ENCODE measurements around the gene RPP40.
"Not testable (repeated sequence)": the region's sequence is repeated elsewhere in the genome, so short reads cannot be mapped to it uniquely, and the experiment has no call there.

Gene RPP40

GRCh38 chr6:5006222-5006621, 2.4 kb upstream of the RPP40 start:
- Histone ChIP-seq H3K79me2 (ENCODE audit: insufficient read depth, low read length) (0 out of 2 replicates have a peak, but pooled peaks cover 2% of the 10 kb centered on the region), H3K36me3 (ENCODE audit: insufficient read depth, low read length) (peaks cover 7% of the 10 kb centered on the region), H4K20me1 (ENCODE audit: insufficient read depth, low read length) (no peaks in the 10 kb centered on the region), H3K9me3 (ENCODE audit: insufficient read depth, low read length, severe bottlenecking) (no peaks in the 10 kb centered on the region), H3K27ac (ENCODE audit: low read length) (no peak overlapping the region), H3K9ac (ENCODE audit: low read depth, low read length) (no peak overlapping the region), H3K4me2 (ENCODE audit: insufficient read depth, low read length) (no peak overlapping the region), H3K4me3 (ENCODE audit: low read depth in 1 of 2, low read length in 2 of 2) (no peak overlapping the region), H3K4me1 (ENCODE audit: insufficient read depth, low read length) (peaks cover 20% of the 10 kb centered on the region), H3K27me3 (ENCODE audit: insufficient read depth, low read length, poor library complexity) (no peaks in the 10 kb centered on the region), H2AFZ (ENCODE audit: low read depth, low read length) (no peak overlapping the region)
- ATAC-seq (ENCODE audit: insufficient read depth, low read depth) (no peak), DNase-seq (no peak)
- TF ChIP-seq CTCF (IDR thresholded peaks at IDR 0.05; ENCODE audit: borderline replicate concordance, extremely low read depth, low read length, poor library complexity, severe bottlenecking): no peak
- no peak for TF ChIP-seq EZH2 (IDR thresholded peaks at IDR 0.05; ENCODE audit: borderline replicate concordance, low read depth, low read length, severe bottlenecking)

- DNase-seq; H3K27me3 ChIP-seq (ENCODE audit: insufficient read depth, low read length, poor library complexity); H3K79me2 ChIP-seq (ENCODE audit: insufficient read depth, low read length); H3K9me3 ChIP-seq (ENCODE audit: insufficient read depth, low read length, severe bottlenecking); H3K4me3 ChIP-seq (ENCODE audit: low read depth in 1 of 2, low read length in 2 of 2); H3K27ac ChIP-seq (ENCODE audit: low read length); H4K20me1 ChIP-seq (ENCODE audit: insufficient read depth, low read length); ATAC-seq (ENCODE audit: insufficient read depth, low read depth); H3K9ac ChIP-seq (ENCODE audit: low read depth, low read length): not testable (repeated sequence)
- peak overlapping the region; percentile 72 for H3K4me2 ChIP-seq (ENCODE audit: insufficient read depth, low read length)
- peaks cover 15% of the 10 kb centered on the region for H3K36me3 ChIP-seq (ENCODE audit: insufficient read depth, low read length)
- H2AFZ ChIP-seq (ENCODE audit: low read depth, low read length): peak overlapping the region; percentile 92; the same call in 1 of the 2 replicates
- H3K4me1 ChIP-seq (ENCODE audit: insufficient read depth, low read length): peaks cover 20% of the 10 kb centered on the region
These were observed 1.2 kb upstream of the RPP40 start for GRCh38 chr6:5005038-5005433.

- Histone ChIP-seq H3K36me3 (ENCODE audit: insufficient read depth, low read length) (peaks cover 18% of the 10 kb centered on the region), H3K27ac (ENCODE audit: low read length) (peak overlapping the region; percentile 88), H2AFZ (ENCODE audit: low read depth, low read length) (peak overlapping the region; percentile 92), H4K20me1 (ENCODE audit: insufficient read depth, low read length) (no peaks in the 10 kb centered on the region), H3K4me3 (ENCODE audit: low read depth in 1 of 2, low read length in 2 of 2) (peak overlapping the region; percentile 40 to 79), H3K27me3 (ENCODE audit: insufficient read depth, low read length, poor library complexity) (no peaks in the 10 kb centered on the region), H3K9ac (ENCODE audit: low read depth, low read length) (peak overlapping the region; percentile 74), H3K79me2 (ENCODE audit: insufficient read depth, low read length) (0 out of 2 replicates have a peak, but pooled peaks cover 2% of the 10 kb centered on the region), H3K4me1 (ENCODE audit: insufficient read depth, low read length) (peaks cover 20% of the 10 kb centered on the region), H3K9me3 (ENCODE audit: insufficient read depth, low read length, severe bottlenecking) (no peaks in the 10 kb centered on the region), H3K4me2 (ENCODE audit: insufficient read depth, low read length) (peak overlapping the region; percentile 72)
- ATAC-seq (ENCODE audit: insufficient read depth, low read depth) (no peak), DNase-seq (no peak)
- TF ChIP-seq EZH2 (IDR thresholded peaks at IDR 0.05; ENCODE audit: borderline replicate concordance, low read depth, low read length, severe bottlenecking) (no peak), CTCF (IDR thresholded peaks at IDR 0.05; ENCODE audit: borderline replicate concordance, extremely low read depth, low read length, poor library complexity, severe bottlenecking) (no peak)
These were observed 668 bp upstream of the RPP40 start for GRCh38 chr6:5004373-5005037.

- no peak overlapping the region for H2AFZ ChIP-seq (ENCODE audit: low read depth, low read length)
- no peak for TF ChIP-seq CTCF (IDR thresholded peaks at IDR 0.05; ENCODE audit: borderline replicate concordance, extremely low read depth, low read length, poor library complexity, severe bottlenecking)
- TF ChIP-seq EZH2 (IDR thresholded peaks at IDR 0.05; ENCODE audit: borderline replicate concordance, low read depth, low read length, severe bottlenecking): no peak
- H3K4me3 ChIP-seq (ENCODE audit: low read depth in 1 of 2, low read length in 2 of 2): no peak overlapping the region
- no peak overlapping the region for H3K9ac ChIP-seq (ENCODE audit: low read depth, low read length)
- no peak overlapping the region for H3K27ac ChIP-seq (ENCODE audit: low read length)
- H3K9me3 ChIP-seq (ENCODE audit: insufficient read depth, low read length, severe bottlenecking): no peaks in the 10 kb centered on the region
- DNase-seq (no peak), ATAC-seq (ENCODE audit: insufficient read depth, low read depth) (no peak)
- H3K4me2 ChIP-seq (ENCODE audit: insufficient read depth, low read length): no peak overlapping the region
- H3K27me3 ChIP-seq (ENCODE audit: insufficient read depth, low read length, poor library complexity): no peaks in the 10 kb centered on the region
- peaks cover 14% of the 10 kb centered on the region for H3K4me1 ChIP-seq (ENCODE audit: insufficient read depth, low read length)
- H4K20me1 ChIP-seq (ENCODE audit: insufficient read depth, low read length): no peaks in the 10 kb centered on the region
- H3K36me3 ChIP-seq (ENCODE audit: insufficient read depth, low read length): peaks cover 50% of the 10 kb centered on the region
- H3K79me2 ChIP-seq (ENCODE audit: insufficient read depth, low read length): 0 out of 2 replicates have a peak, but pooled peaks cover 2% of the 10 kb centered on the region
These were observed 4.3 kb downstream of the RPP40 start for GRCh38 chr6:4999586-4999985.
